Motor neuron (in vitro differentiated cells): ENCODE measurements around the gene UFSP2. TPM values are rescaled to one million over a fixed set of nuclear protein-coding genes. Genes with fewer than 3 reads are reported as not detected.

Experiments
- ATAC-seq, 8 experiments: fragments of 200-7000 bp; cut with Tn5 transposase; replicated peaks in 6 of 8; 2 replicates each; pipeline ENCODE4 v1.8.0; 2021; ENCODE audit warnings: mild to moderate bottlenecking in 8 of 8, moderate library complexity in 8 of 8
- H3K27ac ChIP-seq, 2 donors: fragments of 250-450 bp; sonication (Bioruptor Pico); 2 replicates each; pipeline ENCODE4 v1.9.0; 2021; ENCODE audit warnings: antibody characterized with exemption in 2 of 2, mild to moderate bottlenecking in 2 of 2, moderate library complexity in 1 of 2
- H3K4me1 ChIP-seq, 2 donors: fragments of 250-450 bp; sonication (Bioruptor Pico); replicated peaks in 1 of 2; 2 replicates each; pipeline ENCODE4 v1.6.1; 2021; ENCODE audit warnings: antibody characterized with exemption in 2 of 2, mild to moderate bottlenecking in 2 of 2, moderate library complexity in 1 of 2
- H3K4me3 ChIP-seq, 5 donors: fragments of 250-450 bp; sonication (Bioruptor Pico); 2 replicates each; pipeline ENCODE4 v1.9.0; 2021; ENCODE audit warnings: antibody characterized with exemption in 5 of 5, mild to moderate bottlenecking in 5 of 5, moderate library complexity in 4 of 5
- WGBS, 10 experiments: fragments of 450-650 bp; shearing (Covaris generic); methylation state at CpG; one replicate each; pipeline ENCODE4 v1.0.0; 2022; 5-methylcytosine and 5-hydroxymethylcytosine counted together
- in situ Hi-C, 9 experiments: fragments of 400-800 bp; cut with MboI; loops; one replicate each; pipeline ENCODE4 v1.15.0; 2021; ENCODE audit warnings: low sequenced_read_pairs in 9 of 9, low pct_unique_long_range_greater_than_20kb in 2 of 9; ENCODE audit not compliant: unreplicated experiment in 9 of 9
- total RNA-seq, 8 experiments: library from RNA; unstranded; fragments of 300-600 nt; gene quantifications; 2 replicates each; pipeline versions ENCODE4 v1.2.3 to v1.2.4, GENCODE V29; 2022

Gene UFSP2
- total RNA-seq, 8 experiments from 2014 or later, result 15.6 to 59.3 (median 35.1) TPM

DNA sequence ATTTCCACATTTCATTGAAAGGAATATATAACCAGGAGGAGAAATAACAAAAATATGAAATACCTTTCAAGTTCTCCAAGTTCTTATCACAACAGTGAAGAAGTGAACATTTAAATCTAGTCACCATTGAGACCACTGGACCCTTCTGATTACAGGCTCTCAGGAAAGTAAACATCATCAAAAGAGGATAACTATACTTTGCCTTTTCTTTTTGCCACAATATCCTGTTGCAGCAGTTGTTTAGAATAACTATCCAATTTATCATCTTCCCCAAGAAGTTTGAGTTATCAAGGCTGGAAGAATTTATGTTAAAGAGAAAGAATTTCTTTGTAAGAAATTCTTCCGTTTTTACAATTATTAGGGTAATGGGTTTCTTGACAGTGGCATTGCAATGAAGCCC, 33.6 kb downstream of the UFSP2 start:
- Histone ChIP-seq H3K4me3 (no peak overlapping the region), H3K27ac (no peak overlapping the region), H3K4me1 (peaks cover 5 to 7% of the 10 kb centered on the region in 2 donors)
- WGBS, 10 experiments, result 33 to 100% (median 100%) methylated on average over 1 of the region's 1 CpG; no CpG with 5 or more reads in 3 of the 10 experiments
- in situ Hi-C loops, result no loop called here
- ATAC-seq, result no peak

DNA sequence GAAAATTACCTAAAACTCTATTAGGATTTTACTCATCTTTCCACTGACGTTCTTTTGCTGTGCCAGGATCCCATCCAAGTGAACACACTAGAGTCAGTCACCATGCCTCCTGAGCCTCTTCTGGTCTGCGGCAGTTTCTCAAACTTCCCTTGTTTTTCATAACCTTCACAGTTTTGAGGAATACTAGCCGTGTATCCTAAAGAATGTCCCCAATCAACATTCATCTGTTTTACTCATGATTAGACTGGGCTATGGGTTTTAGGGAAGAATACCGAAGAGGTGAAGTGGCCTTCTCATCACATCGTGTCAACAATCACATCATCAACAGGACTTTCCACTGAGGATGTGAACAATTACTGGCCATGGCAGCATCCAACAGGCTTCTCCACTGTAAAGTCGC, 34.8 kb downstream of the UFSP2 start:
- in situ Hi-C loops, result no loop called here
- no peak overlapping the region for H3K27ac ChIP-seq
- no peak for ATAC-seq
- peaks cover 5 to 7% of the 10 kb centered on the region in 2 donors for H3K4me1 ChIP-seq
- WGBS, 10 experiments, result 58 to 100% (median 95%) methylated on average over 1 to 6 of the region's 6 CpGs; no CpG with 5 or more reads in 1 of the 10 experiments
- H3K4me3 ChIP-seq, result no peak overlapping the region

- 83 to 100% (median 96%) methylated on average over 1 to 3 of the region's 12 CpGs; no CpG with 5 or more reads in 2 of the 10 experiments for WGBS, 10 experiments
- Histone ChIP-seq H3K4me1 (peaks cover 3 to 18% of the 10 kb centered on the region in 2 donors), H3K27ac (no peak overlapping the region), H3K4me3 (no peak overlapping the region)
- no peak for ATAC-seq
- in situ Hi-C loops, result no loop called here
These were observed 37.8 kb downstream of the UFSP2 start for GRCh38 chr4:185387957-185388356.

DNA sequence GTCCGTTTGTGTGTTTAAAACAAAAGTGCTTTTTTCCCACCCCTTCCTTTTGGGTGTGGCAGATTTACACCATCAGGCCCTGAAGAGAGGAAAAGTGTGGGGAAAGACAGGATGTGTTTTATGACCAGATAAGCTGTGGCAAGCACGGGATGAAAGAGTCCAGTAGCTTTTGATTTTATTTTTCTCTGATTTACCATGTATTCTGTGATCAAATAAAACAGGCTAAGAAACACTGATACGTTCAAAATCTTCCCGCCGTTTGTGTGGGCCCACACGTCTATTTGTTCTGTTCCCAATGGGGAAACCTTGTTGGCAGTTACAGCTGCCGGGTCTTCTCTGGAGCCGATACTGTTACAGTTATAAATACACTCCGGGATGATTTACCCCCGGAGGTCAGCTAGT, 40.8 kb downstream of the UFSP2 start:
- H3K4me1 ChIP-seq, result peaks cover 3 to 18% of the 10 kb centered on the region in 2 donors
- no peak overlapping the region for H3K4me3 ChIP-seq
- in situ Hi-C loops, result no loop called here
- H3K27ac ChIP-seq, result no peak overlapping the region
- 21 to 66% (median 45%) methylated on average over 4 to 8 of the region's 10 CpGs; no CpG with 5 or more reads in 4 of the 10 experiments for WGBS, 10 experiments
- peak in 6 of 8 experiments; percentile 14 to 76 (median 58) for ATAC-seq

DNA sequence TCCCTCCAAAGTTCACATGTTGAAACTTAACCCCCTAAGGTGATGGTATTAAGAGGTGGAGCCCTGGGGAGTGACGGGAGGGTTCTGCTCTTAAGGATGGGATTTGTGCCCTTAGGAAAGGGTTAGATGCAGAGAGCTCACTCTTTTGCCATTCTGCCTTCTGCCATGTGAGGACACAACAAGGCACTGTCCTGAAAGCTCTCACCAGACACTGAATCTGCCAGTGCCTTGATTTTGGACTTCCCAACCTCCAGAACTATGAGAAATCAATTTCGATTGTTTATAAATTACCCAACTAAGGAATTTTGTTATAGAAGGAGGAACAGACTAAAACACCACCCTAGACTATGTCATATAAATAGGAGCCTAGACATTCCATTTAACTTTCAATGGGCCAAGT, 41.7 kb downstream of the UFSP2 start:
- no peak for ATAC-seq
- H3K4me1 ChIP-seq, result peaks cover 3 to 18% of the 10 kb centered on the region in 2 donors
- no peak overlapping the region for H3K27ac ChIP-seq
- H3K4me3 ChIP-seq, result no peak overlapping the region
- in situ Hi-C loops, result no loop called here
- WGBS, 10 experiments, result 86 to 100% (median 100%) methylated on average over 1 to 2 of the region's 2 CpGs; no CpG with 5 or more reads in 5 of the 10 experiments

- H3K27ac ChIP-seq, result no peak overlapping the region
- in situ Hi-C loops, result no loop called here
- H3K4me3 ChIP-seq, result no peak overlapping the region
- ATAC-seq, result no peak
- H3K4me1 ChIP-seq, result peaks cover 3 to 18% of the 10 kb centered on the region in 2 donors
- 100% methylated on average over 1 to 3 of the region's 4 CpGs; no CpG with 5 or more reads in 6 of the 10 experiments for WGBS, 10 experiments
These were observed 42.3 kb downstream of the UFSP2 start for GRCh38 chr4:185383451-185383850.

- ATAC-seq, result no peak
- Histone ChIP-seq H3K27ac (no peak overlapping the region), H3K4me3 (no peak overlapping the region), H3K4me1 (peaks cover 3 to 18% of the 10 kb centered on the region in 2 donors)
- in situ Hi-C loops, result no loop called here
These were observed 43.0 kb downstream of the UFSP2 start for GRCh38 chr4:185382754-185383153.

GRCh38 chr4:185381288-185382196, 44.2 kb downstream of the UFSP2 start:
- in situ Hi-C loops, result no loop called here
- H3K27ac ChIP-seq, result no peak overlapping the region
- WGBS, 10 experiments, result 7 to 100% (median 51%) methylated on average over 1 to 4 of the region's 4 CpGs
- peak in 3 of 8 experiments; percentile 72 to 83 (median 73) for ATAC-seq
- H3K4me1 ChIP-seq, result peaks cover 3 to 18% of the 10 kb centered on the region in 2 donors
- no peak overlapping the region for H3K4me3 ChIP-seq

DNA sequence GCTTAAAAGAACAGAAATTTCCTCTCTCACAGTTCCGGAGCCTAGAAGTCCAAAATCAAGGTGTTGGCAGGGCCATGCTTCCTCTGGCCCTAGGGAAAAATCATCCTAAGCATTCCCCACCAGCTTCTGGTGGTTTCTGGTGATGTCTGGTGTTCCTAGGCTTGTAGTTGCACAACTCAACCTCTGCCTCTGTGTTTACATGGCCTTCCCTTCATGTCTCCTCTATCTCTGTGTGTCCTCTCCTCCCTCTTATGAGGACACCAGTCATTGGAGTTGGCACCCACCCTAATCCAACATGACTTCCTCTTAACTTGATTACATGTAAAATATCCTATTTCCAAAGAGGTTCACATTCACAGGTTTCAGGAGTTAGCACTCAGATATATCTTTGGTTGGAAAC, 45.4 kb downstream of the UFSP2 start:
- in situ Hi-C loops, result no loop called here
- Histone ChIP-seq H3K4me3 (no peak overlapping the region), H3K27ac (no peak overlapping the region), H3K4me1 (peaks cover 3 to 12% of the 10 kb centered on the region in 2 donors)
- no peak for ATAC-seq
- WGBS, 10 experiments, result 78 to 100% (median 100%) methylated on average over 1 of the region's 1 CpG; no CpG with 5 or more reads in 3 of the 10 experiments

DNA sequence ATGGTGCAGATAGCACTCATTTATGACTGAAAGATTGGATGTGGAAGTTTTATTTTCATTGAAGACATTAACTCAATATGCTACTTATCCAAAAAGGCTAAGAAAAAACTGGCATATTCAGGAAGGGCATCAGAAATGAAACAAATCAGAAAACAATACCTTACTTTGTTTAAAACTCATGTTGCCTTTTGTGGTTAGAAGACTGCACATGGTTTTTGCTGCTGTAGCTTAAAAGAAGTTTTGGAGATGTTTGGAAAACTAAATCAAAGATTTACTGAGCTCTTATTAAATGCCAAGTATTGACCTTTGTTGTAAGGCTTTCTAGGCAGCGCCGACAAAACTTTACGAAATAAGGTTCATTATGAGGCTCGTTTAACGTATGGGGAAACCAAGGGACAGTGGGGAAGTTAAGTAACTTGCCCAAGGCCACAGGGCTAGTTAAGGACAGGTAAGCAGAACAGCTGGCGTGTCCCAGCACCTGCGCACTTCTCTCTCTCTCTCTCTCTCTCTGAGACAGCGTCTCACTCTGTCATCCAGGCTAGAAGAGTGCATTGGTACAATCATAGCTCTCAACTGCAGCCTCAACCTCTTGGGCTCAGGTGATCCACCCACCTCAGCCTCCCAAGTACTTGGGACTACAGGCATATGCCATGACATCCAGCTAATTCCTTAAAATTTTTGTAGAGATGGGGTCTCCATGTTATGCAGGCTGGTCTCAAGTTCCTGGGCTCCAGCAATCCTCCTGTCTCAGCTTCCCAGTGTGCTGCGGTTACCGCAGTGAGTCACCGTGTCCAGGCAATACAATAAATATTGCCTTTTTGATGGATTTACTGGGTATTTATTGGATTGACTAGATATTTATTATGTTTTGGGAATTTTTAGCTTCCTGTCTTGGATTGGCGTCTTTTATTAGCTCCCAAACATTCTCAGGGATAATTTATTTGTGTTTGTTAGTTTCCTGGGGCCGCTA, 46.2 kb downstream of the UFSP2 start:
- in situ Hi-C loops, result no loop called here
- no peak for ATAC-seq
- Histone ChIP-seq H3K4me1 (peaks cover 0 to 5% of the 10 kb centered on the region in 2 donors), H3K4me3 (no peak overlapping the region), H3K27ac (no peak overlapping the region)
- WGBS, 10 experiments, result 73 to 100% (median 97%) methylated on average over 2 to 11 of the region's 13 CpGs; no CpG with 5 or more reads in 2 of the 10 experiments

DNA sequence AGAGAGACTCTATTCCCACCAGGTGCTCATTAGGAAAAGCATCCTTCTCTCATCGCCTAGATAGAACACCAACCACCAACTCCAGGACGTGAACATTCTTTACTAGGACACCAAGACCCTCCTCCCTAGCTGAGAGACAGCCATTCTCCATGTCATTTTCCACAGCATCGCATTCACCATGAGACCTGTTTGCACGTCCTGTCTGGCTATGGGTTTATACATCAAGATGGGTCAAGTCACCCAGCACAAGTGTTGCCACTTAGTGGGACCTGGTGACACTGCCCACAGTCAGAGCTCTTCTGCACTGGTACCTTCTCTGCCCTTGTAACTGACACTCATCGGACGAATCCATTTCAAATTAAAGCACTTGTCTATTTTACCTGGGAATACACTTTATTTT, 47.5 kb downstream of the UFSP2 start:
- Histone ChIP-seq H3K4me1 (no peaks in the 10 kb centered on the region), H3K4me3 (no peak overlapping the region), H3K27ac (no peak overlapping the region)
- in situ Hi-C loops, result no loop called here
- WGBS, 10 experiments, result 80 to 100% (median 97%) methylated on average over 1 to 6 of the region's 6 CpGs; no CpG with 5 or more reads in 3 of the 10 experiments
- no peak for ATAC-seq

GRCh38 chr4:185374573-185374972, 51.2 kb downstream of the UFSP2 start:
- WGBS, 10 experiments, result 85 to 100% (median 95%) methylated on average over 2 to 6 of the region's 6 CpGs; no CpG with 5 or more reads in 1 of the 10 experiments
- Histone ChIP-seq H3K4me3 (no peak overlapping the region), H3K27ac (no peak overlapping the region), H3K4me1 (peaks cover 7 to 10% of the 10 kb centered on the region in 2 donors)
- in situ Hi-C loops, result no loop called here
- no peak for ATAC-seq

GRCh38 chr4:185374027-185374426, 51.7 kb downstream of the UFSP2 start:
- Histone ChIP-seq H3K4me3 (no peak overlapping the region), H3K4me1 (peaks cover 11 to 12% of the 10 kb centered on the region in 2 donors), H3K27ac (no peak overlapping the region)
- in situ Hi-C loops, result no loop called here
- 85 to 100% (median 95%) methylated on average over 2 to 7 of the region's 7 CpGs for WGBS, 10 experiments
- ATAC-seq, result no peak
